ENCODE measurements around the gene LTBP2.
A peak's percentile ranks its signal among the peaks of the same experiment; 100 is the strongest.

LTBP2 gene

DNA sequence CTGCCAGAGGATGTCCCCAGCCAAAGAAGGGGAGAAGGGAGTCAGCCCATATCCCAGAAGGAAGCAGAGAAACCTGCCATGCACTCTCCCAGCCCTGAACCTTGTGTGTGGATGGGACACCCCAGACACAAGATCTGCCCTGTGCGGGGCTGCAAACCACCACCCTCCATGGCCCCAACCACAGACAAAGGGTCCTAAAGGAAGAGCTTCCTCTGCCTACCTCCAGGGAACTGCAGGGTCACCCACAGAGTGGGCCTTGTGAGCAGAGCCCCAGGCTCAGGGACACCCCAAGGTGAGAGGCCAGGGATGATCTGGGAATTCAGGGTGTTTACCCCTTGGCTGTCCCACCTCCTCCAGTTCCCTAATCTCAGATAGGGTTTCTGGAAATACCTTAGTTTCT is 62.0 kb downstream of the LTBP2 start:
- in situ Hi-C loops (cut with HindIII; ENCODE audit: low pct_ligation_motif_present, low sequenced_read_pairs): no loop called here
- H3K27me3 ChIP-seq (replicated peaks): no peaks in the 10 kb centered on the region
- no peak overlapping the region for H3K4me3 ChIP-seq (ENCODE audit: low read depth, low read length)
- no peak overlapping the region for H3K27ac ChIP-seq
- DNase-seq: no peak
- TF ChIP-seq, protein P1, sequence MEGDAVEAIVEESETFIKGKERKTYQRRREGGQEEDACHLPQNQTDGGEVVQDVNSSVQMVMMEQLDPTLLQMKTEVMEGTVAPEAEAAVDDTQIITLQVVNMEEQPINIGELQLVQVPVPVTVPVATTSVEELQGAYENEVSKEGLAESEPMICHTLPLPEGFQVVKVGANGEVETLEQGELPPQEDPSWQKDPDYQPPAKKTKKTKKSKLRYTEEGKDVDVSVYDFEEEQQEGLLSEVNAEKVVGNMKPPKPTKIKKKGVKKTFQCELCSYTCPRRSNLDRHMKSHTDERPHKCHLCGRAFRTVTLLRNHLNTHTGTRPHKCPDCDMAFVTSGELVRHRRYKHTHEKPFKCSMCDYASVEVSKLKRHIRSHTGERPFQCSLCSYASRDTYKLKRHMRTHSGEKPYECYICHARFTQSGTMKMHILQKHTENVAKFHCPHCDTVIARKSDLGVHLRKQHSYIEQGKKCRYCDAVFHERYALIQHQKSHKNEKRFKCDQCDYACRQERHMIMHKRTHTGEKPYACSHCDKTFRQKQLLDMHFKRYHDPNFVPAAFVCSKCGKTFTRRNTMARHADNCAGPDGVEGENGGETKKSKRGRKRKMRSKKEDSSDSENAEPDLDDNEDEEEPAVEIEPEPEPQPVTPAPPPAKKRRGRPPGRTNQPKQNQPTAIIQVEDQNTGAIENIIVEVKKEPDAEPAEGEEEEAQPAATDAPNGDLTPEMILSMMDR (IDR thresholded peaks at IDR 0.05; ENCODE audit: low read depth, low read length, missing control alignments): no peak
- peaks cover 45% of the 10 kb centered on the region for H3K36me3 ChIP-seq (replicated peaks)

DNA sequence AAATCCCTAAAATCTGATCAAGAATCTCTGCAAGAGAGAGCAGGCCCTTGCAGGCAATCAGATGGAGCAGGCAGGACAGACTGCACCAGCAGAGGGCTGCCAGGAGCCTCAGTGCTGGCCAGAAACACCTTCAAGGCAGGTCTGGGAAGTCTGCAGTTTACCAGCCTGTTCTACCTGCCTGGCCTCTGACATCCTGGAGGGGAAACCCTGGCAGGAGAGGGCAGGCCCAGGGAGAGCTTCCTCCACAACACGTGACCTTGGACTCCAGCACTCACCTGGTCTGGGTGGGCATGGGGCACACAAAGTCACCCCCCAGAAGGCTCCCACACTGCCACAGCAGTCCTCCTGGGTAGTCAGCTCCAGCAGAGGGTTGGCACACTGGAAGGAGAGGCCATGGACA is 62.4 kb downstream of the LTBP2 start:
- H3K27me3 ChIP-seq (replicated peaks): no peaks in the 10 kb centered on the region
- H3K4me3 ChIP-seq (ENCODE audit: low read depth, low read length): no peak overlapping the region
- in situ Hi-C loops (cut with HindIII; ENCODE audit: low pct_ligation_motif_present, low sequenced_read_pairs): no loop called here
- TF ChIP-seq, protein P1 (IDR thresholded peaks at IDR 0.05; ENCODE audit: low read depth, low read length, missing control alignments): peak; percentile 62
- H3K27ac ChIP-seq: no peak overlapping the region
- H3K36me3 ChIP-seq (replicated peaks): peaks cover 47% of the 10 kb centered on the region
- DNase-seq: no peak

DNA sequence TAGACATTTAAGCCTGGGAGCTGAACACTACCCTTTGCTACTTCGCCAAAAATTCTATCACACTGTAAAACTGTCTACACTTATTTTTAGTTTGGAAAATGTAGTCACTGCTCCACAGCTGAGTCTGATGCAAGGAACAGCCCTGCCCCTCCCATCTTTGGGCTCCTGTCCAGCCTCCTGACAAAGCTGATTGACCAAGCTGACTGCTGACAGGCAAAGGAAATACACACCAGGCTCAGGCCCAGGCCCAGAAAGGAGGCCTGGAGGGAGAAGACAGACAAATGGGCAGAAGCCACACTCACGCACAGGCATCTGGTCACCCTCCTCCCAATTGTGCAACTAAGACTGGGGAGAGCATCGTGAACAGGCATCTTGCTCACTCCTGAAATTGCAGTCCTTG is 63.2 kb downstream of the LTBP2 start:
- peak; percentile 34 for DNase-seq
- Histone ChIP-seq H3K27ac (no peak overlapping the region), H3K4me3 (ENCODE audit: low read depth, low read length) (no peak overlapping the region), H3K36me3 (replicated peaks) (peaks cover 42% of the 10 kb centered on the region), H3K27me3 (replicated peaks) (no peaks in the 10 kb centered on the region)
- in situ Hi-C loops (cut with HindIII; ENCODE audit: low pct_ligation_motif_present, low sequenced_read_pairs): no loop called here
- TF ChIP-seq, protein P1 (IDR thresholded peaks at IDR 0.05; ENCODE audit: low read depth, low read length, missing control alignments): no peak

DNA sequence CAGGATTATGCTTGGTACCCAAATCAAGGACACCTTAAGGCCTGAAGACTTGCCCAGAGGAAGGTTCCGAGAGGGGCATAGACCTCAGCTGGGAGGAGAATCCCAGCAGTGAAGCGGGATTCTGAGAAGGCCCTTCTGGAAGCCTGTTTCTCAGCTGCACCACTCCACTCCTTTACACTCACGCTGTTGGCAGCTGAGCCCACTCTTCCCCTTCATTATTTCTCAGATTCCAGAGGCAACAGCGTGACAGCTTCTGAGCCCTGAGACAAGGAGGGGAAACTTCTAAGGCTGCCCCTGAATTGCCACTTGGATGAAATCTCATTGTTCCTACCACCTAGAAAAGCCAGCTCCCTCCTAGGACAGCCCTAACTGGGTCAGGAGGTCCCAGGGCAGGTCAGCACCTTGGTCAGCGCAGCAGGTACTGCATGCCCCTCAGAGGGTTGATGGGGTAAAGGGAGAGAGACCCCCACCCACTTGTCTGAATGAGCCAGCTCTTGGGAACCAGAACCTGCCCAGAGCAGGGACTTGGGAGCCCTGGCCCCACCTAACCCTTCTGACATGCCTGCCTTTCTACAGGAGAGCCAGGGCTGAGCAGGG is 64.6 kb downstream of the LTBP2 start:
- no peak for DNase-seq
- H3K36me3 ChIP-seq (replicated peaks): peaks cover 32% of the 10 kb centered on the region
- TF ChIP-seq, protein P1 (IDR thresholded peaks at IDR 0.05; ENCODE audit: low read depth, low read length, missing control alignments): no peak
- no peaks in the 10 kb centered on the region for H3K27me3 ChIP-seq (replicated peaks)
- in situ Hi-C loops (cut with HindIII; ENCODE audit: low pct_ligation_motif_present, low sequenced_read_pairs): no loop called here
- no peak overlapping the region for H3K27ac ChIP-seq
- H3K4me3 ChIP-seq (ENCODE audit: low read depth, low read length): no peak overlapping the region

DNA sequence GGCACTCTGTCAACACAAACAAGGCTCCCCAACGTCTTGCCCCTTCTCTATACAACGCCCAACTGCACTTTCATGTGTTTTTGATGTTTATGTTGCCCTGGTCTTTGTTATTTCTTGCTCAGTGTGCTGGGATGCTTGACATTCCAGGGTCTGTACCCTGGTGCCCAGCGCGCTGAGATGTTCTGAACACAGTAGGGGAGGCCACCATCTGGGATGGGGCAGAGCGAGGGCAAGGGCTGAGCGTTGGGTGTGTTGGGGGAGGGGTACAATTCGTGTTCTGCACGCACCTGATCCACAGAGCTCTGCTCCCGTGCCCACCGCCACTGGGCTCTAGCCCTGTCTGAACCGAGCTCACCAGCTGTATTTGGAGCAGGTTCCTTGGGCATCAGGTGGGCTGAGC is 65.6 kb downstream of the LTBP2 start:
- TF ChIP-seq, protein P1 (IDR thresholded peaks at IDR 0.05; ENCODE audit: low read depth, low read length, missing control alignments): no peak
- Histone ChIP-seq H3K36me3 (replicated peaks) (peaks cover 29% of the 10 kb centered on the region), H3K27ac (no peak overlapping the region), H3K27me3 (replicated peaks) (no peaks in the 10 kb centered on the region), H3K4me3 (ENCODE audit: low read depth, low read length) (no peak overlapping the region)
- in situ Hi-C loops (cut with HindIII; ENCODE audit: low pct_ligation_motif_present, low sequenced_read_pairs): no loop called here
- no peak for DNase-seq

DNA sequence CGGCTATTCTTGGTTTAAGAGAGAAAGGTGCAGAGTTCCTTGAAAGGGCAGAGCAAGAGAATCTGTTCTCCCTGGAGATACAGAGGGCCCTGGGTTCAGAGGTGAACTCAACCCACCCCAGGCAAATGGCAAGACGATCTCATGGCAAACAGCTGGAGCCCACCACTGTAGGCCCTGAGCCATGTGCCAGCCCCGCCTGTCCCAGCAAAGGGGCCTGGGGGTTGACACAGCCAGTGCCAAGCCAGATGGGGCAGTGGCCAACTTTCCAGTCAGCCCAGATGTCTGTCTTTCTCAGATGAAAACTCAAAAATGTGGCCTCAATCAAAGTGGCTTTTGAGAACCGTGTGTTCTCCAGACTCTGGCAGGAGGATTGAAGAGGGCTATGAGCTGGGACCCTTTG is 66.7 kb downstream of the LTBP2 start:
- H3K36me3 ChIP-seq (replicated peaks): peaks cover 19% of the 10 kb centered on the region
- no peak overlapping the region for H3K4me3 ChIP-seq (ENCODE audit: low read depth, low read length)
- H3K27ac ChIP-seq: no peak overlapping the region
- TF ChIP-seq, protein P1 (IDR thresholded peaks at IDR 0.05; ENCODE audit: low read depth, low read length, missing control alignments): no peak
- H3K27me3 ChIP-seq (replicated peaks): no peaks in the 10 kb centered on the region
- no peak for DNase-seq
- in situ Hi-C loops (cut with HindIII; ENCODE audit: low pct_ligation_motif_present, low sequenced_read_pairs): no loop called here

Measured in brain microvascular endothelial cell (primary cell).